Stimulated activated CD8-positive, alpha-beta memory T cell treated with anti-CD3 and anti-CD28 coated beads, Interleukin-7, amount 100 ng/mL, for 1 hour (primary cell): Measurements from ENCODE around the gene VIPR2.
"Not testable (repeated sequence)": the region's sequence is repeated elsewhere in the genome, so short reads cannot be mapped to it uniquely, and the experiment has no call there.

Source experiments
- DNase-seq, 2 donors: peaks; one replicate each; pipeline ENCODE4 v3.0.0-alpha.2; 2020; ENCODE audit warnings: low read depth in 2 of 2

VIPR2 gene

GRCh38 chr7:158991824-158992621 lies 152.6 kb downstream of the VIPR2 start:
- DNase-seq: no peak

GRCh38 chr7:158988996-158989395 lies 155.7 kb downstream of the VIPR2 start:
- DNase-seq: no peak

GRCh38 chr7:158988302-158988862 lies 156.3 kb downstream of the VIPR2 start:
- DNase-seq: no peak

GRCh38 chr7:158987691-158988090 lies 157.0 kb downstream of the VIPR2 start:
- no peak for DNase-seq

- no peak for DNase-seq
Observed at GRCh38 chr7:158985583-158985982, 159.1 kb downstream of the VIPR2 start.

GRCh38 chr7:158984007-158984406 lies 160.7 kb downstream of the VIPR2 start:
- not testable (repeated sequence) for DNase-seq

GRCh38 chr7:158982080-158982479 lies 162.6 kb downstream of the VIPR2 start:
- not testable (repeated sequence) for DNase-seq

- no peak for DNase-seq
Observed at GRCh38 chr7:158979635-158980351, 164.9 kb downstream of the VIPR2 start.

GRCh38 chr7:158979023-158979529 lies 165.6 kb downstream of the VIPR2 start:
- DNase-seq: no peak
